Stomach (tissue), 9 donors: Measurements from ENCODE around the gene YPEL3. TPM values are rescaled to one million over a fixed set of nuclear protein-coding genes. Genes with fewer than 3 reads are reported as not detected.
A peak's percentile ranks its signal among the peaks of the same experiment; 100 is the strongest.

Source experiments
- DNase-seq, 2 donors: peaks; one replicate each; pipeline versions ENCODE4 v3.0.0 to v3.0.0-alpha.2; 2013 to 2019
- H3K27ac ChIP-seq, 5 donors: fragments of 200-600 bp in 4 of 5; sonication (generic) in 4 of 5; one replicate each; pipeline ENCODE4 v1.5.1; 2013 to 2019; ENCODE audit warnings: mild to moderate bottlenecking in 1 of 5, moderate library complexity in 1 of 5
- H3K27me3 ChIP-seq, 3 donors: fragments of 200-600 bp; sonication (generic); one replicate each; pipeline ENCODE4 v1.5.1; 2017 to 2019; ENCODE audit warnings: mixed run types in 1 of 3
- H3K36me3 ChIP-seq, 4 donors: fragments of 200-600 bp; sonication (generic); 1 replicate in 3 of 4; 2 replicates in 1 of 4; pipeline ENCODE4 v1.5.1; 2016 to 2019
- H3K4me1 ChIP-seq, 4 donors: fragments of 200-600 bp; sonication (generic); one replicate each; pipeline ENCODE4 v1.5.1; 2016 to 2019
- H3K4me3 ChIP-seq, 4 donors: fragments of 200-600 bp; sonication (generic) in 3 of 4; one replicate each; pipeline ENCODE4 v1.5.1; 2016 to 2019; ENCODE audit warnings: mild to moderate bottlenecking in 1 of 4
- H3K9me3 ChIP-seq, 4 donors: fragments of 200-600 bp; sonication (generic); one replicate each; pipeline ENCODE4 v1.5.1; 2016 to 2019
- CTCF ChIP-seq, 7 experiments: fragments of 450-650 bp in 4 of 7; fragments of 200-600 bp in 3 of 7; sonication (generic) in 3 of 7; IDR thresholded peaks; one replicate each; pipeline ENCODE4 v1.5.1; 2016 to 2019; ENCODE audit warnings: antibody characterized with exemption in 7 of 7, control low read depth in 2 of 7, mild to moderate bottlenecking in 1 of 7
- EP300 ChIP-seq: sonication (generic); formaldehyde crosslinking; IDR thresholded peaks from one replicate; pipeline ENCODE4 v1.6.1; 2017; ENCODE audit warnings: antibody characterized with exemption
- POLR2A ChIP-seq, 4 donors: fragments of 450-650 bp; IDR thresholded peaks; one replicate each; pipeline ENCODE4 v1.6.1; 2016; ENCODE audit warnings: antibody characterized with exemption in 4 of 4, control low read depth in 2 of 4, mild to moderate bottlenecking in 1 of 4, moderate library complexity in 1 of 4
- POLR2AphosphoS5 ChIP-seq, 3 donors: sonication (generic); formaldehyde crosslinking; IDR thresholded peaks; one replicate each; pipeline ENCODE4 v1.6.1; 2016; ENCODE audit warnings: antibody characterized with exemption in 3 of 3
- WGBS, 5 donors: extraction: QIAGEN DNeasy Blood & Tissue Kit in 3 of 5; methylation state at CpG; one replicate each; pipeline versions ENCODE4 v1.1.5 to v1.1.7; 2013 to 2018; 5-methylcytosine and 5-hydroxymethylcytosine counted together
- intact Hi-C: fragments of 100-400 bp; cut with DNase I; formaldehyde crosslinking; loops from one replicate; pipeline ENCODE4 v1.15.1; 2023; ENCODE audit warnings: low total_unique reads
- polyA plus RNA-seq, 3 donors: library from polyadenylated mRNA; stranded (reverse); fragments of 200-250 nt; gene quantifications; one replicate each; pipeline ENCODE4 v1.2.3, GENCODE V29; 2013
- total RNA-seq, 5 donors: library from RNA; depleted of rRNA; stranded (reverse); fragments of >200 nt; gene quantifications; one replicate each; pipeline versions ENCODE4 v1.1.0 to v1.2.3, GENCODE V29; 2014 to 2016
- donor health status: healthy with polysubstance abuse.
- donor health status: Bipolar disorder and iron deficiency.
- donor health status: healthy.

YPEL3 gene
- total and polyA plus RNA-seq, 8 donors: 13.9 to 162 (median 78.4) TPM

DNA sequence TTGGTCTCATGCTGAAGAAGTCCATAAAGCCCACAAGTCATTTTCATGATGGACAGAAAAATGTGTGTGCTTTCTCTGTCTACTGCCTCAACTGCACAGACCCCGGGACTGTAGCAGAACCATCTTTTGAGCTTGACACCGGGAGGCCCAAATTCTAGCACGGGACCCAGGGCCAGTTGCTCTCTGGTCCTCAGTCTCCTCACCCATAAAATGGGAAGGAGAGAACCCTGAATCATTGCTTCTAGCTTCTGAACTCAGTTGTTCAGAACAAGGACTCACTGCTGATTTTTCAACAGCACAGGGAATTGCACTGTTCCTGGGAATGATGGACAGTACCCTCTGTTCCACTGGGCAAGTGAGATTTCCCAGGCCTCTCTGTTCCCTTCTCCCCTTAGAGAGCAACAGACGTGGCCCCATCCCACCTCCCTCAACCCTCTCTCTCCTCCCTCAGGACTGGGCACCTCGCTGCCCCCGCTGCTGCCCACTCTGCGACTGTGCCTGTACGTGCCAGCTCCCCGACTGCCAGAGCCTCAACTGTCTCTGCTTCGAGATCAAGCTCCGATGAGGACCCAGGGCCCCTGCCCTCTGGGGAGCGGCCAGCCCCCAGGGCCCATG lies 32.6 kb downstream of the YPEL3 start:
- H3K4me1 ChIP-seq: peaks cover 30 to 52% (median 44%) of the 10 kb centered on the region in 4 donors
- intact Hi-C loops: no loop called here
- peak overlapping the region; percentile 92 to 100 (median 98) for H3K27ac ChIP-seq
- H3K4me3 ChIP-seq: peak overlapping the region; percentile 75 to 96 (median 80)
- H3K36me3 ChIP-seq: peaks cover 14 to 18% (median 17%) of the 10 kb centered on the region in 4 donors
- no peaks in the 10 kb centered on the region for H3K9me3 ChIP-seq
- TF ChIP-seq CTCF (IDR thresholded peaks at IDR 0.05): no peak
- no peak for TF ChIP-seq EP300
- TF ChIP-seq POLR2A (IDR thresholded peaks at IDR 0.05): no peak
- TF ChIP-seq POLR2AphosphoS5 (IDR thresholded peaks at IDR 0.05): no peak
- no peak for DNase-seq
- WGBS, 5 donors: 51 to 61% (median 54%) methylated on average over 7 to 12 of the region's 12 CpGs
- H3K27me3 ChIP-seq: no peaks in the 10 kb centered on the region

- no peak overlapping the region for H3K4me3 ChIP-seq
Observed at GRCh38 chr16:30060836-30061554, 35.0 kb downstream of the YPEL3 start.

DNA sequence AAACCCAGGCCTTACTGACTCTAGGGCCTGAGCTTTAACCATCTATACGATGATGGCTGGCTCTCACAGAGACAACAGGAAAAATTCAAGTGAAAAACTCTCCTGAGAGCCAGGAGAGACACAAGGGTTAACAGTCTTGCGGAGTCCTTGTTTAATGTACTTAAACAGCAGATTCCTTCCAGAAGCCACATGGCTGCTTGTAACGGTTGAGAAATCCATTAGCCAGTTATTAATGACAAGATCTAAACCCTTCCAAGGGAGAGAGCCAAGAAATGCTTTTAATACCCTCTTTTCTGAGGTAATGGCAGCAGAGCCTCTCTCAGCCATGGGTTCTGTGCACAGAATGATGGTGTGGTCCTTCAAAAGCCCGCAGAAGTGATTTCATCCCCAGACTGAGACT lies 35.7 kb downstream of the YPEL3 start:
- peak in 1 of 2 donors; percentile 59 for DNase-seq
- Histone ChIP-seq H3K4me1 (peaks cover 18 to 37% (median 25%) of the 10 kb centered on the region in 4 donors), H3K9me3 (no peaks in the 10 kb centered on the region), H3K27ac (peak overlapping the region in 1 of 5 donors; percentile 22), H3K27me3 (no peaks in the 10 kb centered on the region), H3K36me3 (no peaks in the 10 kb centered on the region), H3K4me3 (no peak overlapping the region)
- TF ChIP-seq CTCF (IDR thresholded peaks at IDR 0.05) (no peak), POLR2AphosphoS5 (IDR thresholded peaks at IDR 0.05) (peak in 2 of 3 donors; percentile 47 to 48)
- 59 to 78% (median 64%) methylated on average over 4 of the region's 4 CpGs for WGBS, 5 donors
- intact Hi-C loops: no loop called here

More at GRCh38 chr16:30060836-30061554, 35.0 kb downstream of the YPEL3 start:
- H3K27me3 ChIP-seq: no peaks in the 10 kb centered on the region
- H3K27ac ChIP-seq: peak overlapping the region in 1 of 5 donors; percentile 22
- 54 to 74% (median 59%) methylated on average over 2 of the region's 2 CpGs for WGBS, 5 donors
- intact Hi-C loops: no loop called here
- H3K36me3 ChIP-seq: no peaks in the 10 kb centered on the region
- H3K4me1 ChIP-seq: peaks cover 14 to 32% (median 23%) of the 10 kb centered on the region in 4 donors
- no peaks in the 10 kb centered on the region for H3K9me3 ChIP-seq
- no peak for DNase-seq
- TF ChIP-seq POLR2AphosphoS5 (IDR thresholded peaks at IDR 0.05): no peak
- TF ChIP-seq POLR2A (IDR thresholded peaks at IDR 0.05): no peak
- no peak for TF ChIP-seq EP300
- TF ChIP-seq CTCF (IDR thresholded peaks at IDR 0.05): no peak

GRCh38 chr16:30054959-30055553 lies 41.0 kb downstream of the YPEL3 start:
- peak overlapping the region in 2 of 5 donors; percentile 19 to 26 for H3K27ac ChIP-seq
- H3K27me3 ChIP-seq: no peaks in the 10 kb centered on the region
- peak; percentile 60 to 77 for DNase-seq
- H3K9me3 ChIP-seq: no peaks in the 10 kb centered on the region
- H3K4me3 ChIP-seq: no peak overlapping the region
- H3K36me3 ChIP-seq: no peaks in the 10 kb centered on the region
- WGBS, 5 donors: 28 to 36% (median 29%) methylated on average over 9 to 10 of the region's 10 CpGs
- intact Hi-C loops: no loop called here
- TF ChIP-seq CTCF (IDR thresholded peaks at IDR 0.05): peak in 3 of 7 experiments; percentile 27 to 45 (median 33)
- no peak for TF ChIP-seq POLR2AphosphoS5 (IDR thresholded peaks at IDR 0.05)
- H3K4me1 ChIP-seq: peaks cover 23 to 39% (median 31%) of the 10 kb centered on the region in 4 donors
